DMS153 treated with DMSO at 0.1 percent for 48 hours (cell line): ENCODE data around the gene COL20A1.

Experiments
- DNase-seq: peaks from one replicate; lab custom pipeline; 2025; ENCODE audit not compliant: unreplicated experiment; lab: John Stamatoyannopoulos, UW

COL20A1 gene

DNA sequence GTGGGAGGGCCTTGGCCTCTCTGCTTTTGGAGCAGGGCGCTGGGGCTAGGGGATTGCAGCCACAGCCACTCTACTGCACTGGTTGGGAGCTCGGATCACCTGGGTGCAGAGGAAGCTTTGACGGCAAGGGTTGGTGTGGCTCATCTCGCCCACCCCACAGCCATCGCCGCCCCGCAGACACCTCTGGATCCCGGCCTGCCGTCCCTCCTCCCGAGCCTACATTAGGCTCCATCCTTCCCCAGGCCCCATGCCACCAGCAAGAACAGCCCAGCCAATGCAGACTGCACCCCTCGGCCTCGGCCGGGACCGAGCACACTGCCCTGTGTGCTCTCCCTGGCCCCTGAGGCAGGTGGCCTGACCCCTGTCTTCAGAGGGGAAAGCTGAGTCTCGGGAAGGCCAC, 32.5 kb upstream of the COL20A1 start:
- no peak for DNase-seq

DNA sequence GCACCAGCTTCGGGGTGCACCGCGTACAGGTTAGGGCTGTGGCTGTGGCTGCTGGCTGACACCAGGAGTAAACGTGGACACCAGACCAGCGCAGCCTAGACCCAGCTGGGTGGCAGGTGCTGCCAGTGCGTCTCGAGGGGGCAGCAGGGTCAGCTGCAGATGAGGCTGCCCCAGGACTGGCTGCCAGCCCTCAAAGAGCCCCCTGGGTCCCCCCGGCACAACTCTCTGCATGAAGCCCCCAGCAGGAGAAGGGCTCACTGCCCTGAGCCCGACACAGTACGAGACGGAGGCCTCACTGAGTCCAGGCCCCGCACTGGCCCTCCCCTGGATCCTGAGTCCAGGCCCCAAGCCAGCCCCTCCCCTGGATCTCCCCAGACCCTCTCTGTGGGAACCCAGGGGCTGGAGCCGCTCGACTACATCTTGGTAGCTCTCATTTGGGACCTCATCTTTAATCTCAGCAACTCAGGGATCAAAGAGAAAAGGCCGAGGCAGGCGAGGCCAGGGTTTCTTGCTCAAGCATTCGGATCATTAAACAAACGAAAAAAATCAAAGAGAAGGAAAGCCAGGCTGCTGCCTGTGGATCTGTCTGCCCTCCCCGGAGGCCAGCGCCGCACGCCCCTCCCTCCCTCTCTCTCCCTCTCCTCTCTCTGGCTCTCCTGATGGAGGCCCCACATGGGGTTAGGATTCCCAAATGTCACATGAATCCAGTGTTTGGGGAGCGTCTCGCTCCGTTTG, 31.8 kb upstream of the COL20A1 start:
- no peak for DNase-seq

DNA sequence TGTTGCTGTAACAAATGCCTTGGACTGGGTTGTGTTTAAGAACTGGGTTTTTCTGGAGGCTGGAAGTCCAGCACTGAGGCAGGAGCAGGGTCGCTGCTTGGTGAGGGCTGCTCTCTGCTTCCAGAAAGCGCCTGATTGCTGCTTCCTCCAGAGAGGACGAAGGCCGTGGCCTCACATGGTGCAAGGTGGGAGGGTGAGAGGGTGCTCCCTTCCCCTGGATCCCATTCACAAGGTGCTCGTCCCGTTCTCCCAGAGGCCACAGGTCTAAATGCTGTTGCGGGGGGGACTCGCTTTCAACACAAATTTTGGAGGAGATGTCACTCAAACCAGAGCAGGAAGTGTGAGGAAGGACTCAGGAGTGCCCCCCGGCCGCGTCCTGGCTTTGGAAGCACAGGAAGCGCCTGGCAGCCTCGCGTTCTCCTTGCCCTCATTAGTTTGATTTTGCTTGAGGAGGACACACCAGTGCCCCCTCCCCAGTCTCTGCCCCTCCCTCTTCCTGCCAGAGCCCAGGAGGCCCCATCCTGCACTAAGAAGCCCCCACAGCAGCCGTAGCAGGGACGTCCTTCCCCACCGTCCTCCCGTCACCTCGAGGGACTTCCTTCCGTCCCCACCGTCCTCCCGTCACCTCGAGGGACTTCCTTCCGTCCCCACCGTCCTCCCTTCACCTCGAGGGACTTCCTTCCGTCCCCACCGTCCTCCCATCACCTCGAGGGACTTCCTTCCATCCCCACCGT, 31.0 kb upstream of the COL20A1 start:
- no peak for DNase-seq

DNA sequence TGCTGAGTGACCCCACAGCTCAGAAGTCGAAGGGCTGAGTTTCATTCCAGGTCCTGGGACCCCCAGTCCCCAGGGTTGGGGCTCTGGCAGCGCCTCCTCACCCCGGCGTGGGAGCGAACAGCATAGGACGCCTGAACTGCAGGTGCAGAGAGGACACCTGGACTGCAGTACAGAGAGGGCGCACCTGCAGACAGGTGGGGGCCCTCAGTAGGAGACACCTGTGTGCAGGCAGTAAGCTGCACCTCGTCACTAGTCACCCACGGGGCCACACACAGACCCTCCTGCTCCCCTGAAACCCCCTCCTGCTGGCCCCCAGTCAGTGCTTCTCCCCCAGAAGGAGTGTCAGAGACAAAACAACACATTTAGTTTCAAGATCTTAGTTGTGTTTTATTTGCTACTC, 30.1 kb upstream of the COL20A1 start:
- DNase-seq, result no peak

DNA sequence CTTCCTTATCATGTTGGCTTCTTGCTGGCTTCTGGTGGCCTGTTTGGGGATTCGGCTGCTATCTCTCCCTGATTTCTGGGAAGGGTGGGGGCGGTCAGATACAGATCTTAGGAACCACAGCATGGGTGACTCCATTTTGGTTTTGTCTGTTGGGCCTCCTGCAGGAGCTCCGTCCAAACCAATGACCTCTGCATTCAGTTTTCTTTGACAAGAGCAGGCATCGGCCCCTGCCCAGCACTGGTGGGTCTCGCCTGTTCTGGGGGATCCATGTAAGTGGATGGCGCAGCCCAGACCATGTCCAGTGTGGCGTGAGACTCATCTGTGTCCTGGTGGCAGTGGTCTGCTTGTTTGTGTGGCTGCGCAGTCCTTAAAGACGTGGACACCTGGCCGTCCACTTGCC, 29.0 kb upstream of the COL20A1 start:
- no peak for DNase-seq

DNA sequence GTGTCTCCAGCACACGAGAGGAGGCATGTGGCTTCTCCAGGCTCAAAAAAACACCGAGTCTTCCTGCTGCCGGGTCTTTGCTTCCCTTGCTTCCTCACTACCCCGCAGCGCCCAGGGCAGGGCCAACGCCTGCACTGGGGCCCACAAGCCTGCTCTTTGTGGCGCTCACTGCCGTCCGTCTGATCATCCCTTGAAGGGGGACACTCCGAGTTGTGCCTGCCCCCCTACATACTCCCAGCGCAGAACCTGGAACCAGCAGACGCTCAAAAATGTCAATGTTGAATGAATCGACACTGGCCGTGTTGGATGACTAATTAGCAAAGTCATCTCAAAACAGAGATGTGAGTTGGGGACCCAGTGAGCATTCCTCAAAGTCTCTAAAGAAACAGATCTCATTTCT, 28.5 kb upstream of the COL20A1 start:
- no peak for DNase-seq

DNA sequence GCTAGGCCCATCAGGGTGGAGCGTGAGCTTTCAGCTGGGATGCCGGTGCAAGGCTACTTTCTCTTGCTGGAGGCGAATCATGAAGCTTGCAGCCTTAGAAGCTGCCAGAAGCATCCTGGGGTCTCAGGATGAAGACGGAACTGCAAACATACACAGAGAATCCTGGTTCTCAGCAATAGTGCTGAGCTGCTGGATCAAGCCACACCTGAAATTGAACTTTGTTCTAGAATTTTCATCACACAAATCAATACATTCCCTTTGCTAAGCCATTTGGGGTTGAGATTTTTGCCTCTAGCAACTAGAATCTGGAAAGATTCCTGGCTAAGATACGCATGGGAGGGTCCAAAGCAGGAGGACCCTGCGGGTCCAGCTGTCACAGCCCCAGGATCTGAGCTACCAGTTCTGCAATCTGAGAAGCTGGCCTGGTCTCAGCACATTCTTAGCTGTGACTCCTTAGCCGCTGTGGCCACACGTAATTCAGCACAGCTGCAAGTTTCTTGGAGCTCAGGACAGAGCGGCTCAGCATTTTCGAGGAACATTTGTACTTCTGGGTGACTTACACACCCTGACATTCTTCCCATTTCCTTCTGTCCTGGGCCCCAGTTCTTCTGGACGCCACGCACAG, 27.0 kb upstream of the COL20A1 start:
- DNase-seq, result no peak

DNA sequence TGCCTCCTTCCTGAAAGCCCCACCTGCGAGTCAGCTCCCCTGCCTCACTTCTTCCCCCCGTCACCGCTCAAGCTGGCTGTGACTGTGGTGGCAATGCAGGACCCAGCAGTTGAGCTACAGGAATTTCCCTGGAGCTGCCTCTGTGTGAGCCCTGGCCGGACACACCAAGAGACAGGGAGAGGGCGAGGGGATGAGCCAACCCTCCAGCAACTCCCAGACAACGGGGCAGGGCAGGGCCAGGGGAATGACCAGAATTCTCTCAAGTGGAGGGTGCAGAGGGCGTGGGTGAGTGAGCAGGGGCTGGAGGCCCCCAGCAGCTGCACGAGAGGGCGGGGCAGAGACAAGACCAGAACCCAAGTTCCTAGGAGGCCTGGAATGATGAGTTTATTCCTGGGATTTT, 25.3 kb upstream of the COL20A1 start:
- DNase-seq, result no peak

DNA sequence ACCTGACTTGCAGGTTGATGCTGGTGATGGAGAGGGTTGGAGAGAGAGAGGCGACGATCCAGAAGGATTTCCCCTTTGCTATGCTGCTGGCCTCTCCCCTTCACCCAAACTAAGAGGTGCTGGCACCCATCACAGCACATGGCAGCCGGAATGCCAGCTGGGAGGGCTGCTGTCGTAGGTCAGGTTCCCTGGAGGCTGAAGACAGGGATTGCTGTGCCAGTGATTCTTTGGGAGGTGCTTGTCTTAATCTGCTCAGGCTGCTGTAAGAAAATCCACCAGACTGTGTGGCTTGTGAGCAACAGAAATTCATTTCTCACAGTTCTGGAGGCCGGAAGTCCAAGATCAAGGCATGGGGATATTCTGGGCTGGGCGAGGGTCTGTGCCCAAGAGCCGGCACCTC, 24.7 kb upstream of the COL20A1 start:
- DNase-seq, result no peak

DNA sequence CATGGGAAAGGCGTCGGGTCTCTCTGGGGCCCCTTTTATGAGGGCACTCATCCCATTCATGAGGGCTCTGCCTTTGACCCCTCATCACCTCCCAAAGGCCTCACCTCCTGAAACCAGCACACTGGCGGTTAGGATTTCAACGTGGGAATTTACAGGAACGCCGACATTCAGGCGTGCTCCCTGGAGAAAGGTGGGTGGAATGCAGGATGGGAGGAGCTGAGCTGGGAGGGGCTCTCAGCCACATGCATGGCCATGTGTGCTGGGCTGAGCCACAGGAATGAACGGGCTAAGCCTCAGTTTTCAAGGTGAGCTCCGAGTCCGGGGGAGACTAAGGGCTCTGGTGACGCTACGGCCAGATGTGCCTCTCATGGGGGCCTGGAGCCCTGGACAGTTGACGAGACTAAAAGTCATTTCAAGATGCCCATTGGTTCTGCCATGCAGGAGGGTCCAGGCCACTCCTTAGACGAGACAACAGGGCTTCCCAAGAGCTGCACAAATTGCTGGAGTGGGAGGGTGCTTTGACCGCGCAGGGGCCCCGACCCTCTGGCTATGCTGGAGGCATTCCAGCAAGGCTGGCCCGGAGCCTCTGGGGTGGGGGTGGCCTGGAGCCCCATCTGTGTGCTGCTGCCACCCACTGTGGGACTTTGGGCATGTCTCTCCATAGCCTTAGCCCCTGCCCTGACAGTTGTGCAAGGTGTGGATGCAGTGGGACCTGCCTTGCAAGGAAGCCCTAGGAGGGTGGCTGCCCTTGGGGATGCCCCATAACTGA, 24.1 kb upstream of the COL20A1 start:
- DNase-seq, result no peak

DNA sequence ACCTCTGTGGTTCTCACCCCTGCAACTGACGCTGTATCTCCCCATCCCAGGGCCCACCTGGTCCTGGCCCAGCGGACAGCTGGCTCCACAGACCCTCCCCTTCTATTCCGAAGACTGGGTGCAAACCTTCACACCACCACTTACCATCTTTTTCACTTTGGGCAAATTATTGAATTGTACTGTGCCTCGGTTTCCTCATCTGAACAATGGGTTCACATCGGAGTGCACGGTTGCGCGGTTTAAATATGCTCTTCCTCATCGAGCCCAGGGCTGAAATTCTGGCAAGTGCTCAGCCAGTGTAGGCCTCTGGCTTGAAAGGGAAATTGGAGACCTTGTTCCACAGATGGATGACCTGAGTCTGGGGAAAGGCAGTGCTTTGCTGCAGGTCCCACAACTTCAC, 23.3 kb upstream of the COL20A1 start:
- no peak for DNase-seq

DNA sequence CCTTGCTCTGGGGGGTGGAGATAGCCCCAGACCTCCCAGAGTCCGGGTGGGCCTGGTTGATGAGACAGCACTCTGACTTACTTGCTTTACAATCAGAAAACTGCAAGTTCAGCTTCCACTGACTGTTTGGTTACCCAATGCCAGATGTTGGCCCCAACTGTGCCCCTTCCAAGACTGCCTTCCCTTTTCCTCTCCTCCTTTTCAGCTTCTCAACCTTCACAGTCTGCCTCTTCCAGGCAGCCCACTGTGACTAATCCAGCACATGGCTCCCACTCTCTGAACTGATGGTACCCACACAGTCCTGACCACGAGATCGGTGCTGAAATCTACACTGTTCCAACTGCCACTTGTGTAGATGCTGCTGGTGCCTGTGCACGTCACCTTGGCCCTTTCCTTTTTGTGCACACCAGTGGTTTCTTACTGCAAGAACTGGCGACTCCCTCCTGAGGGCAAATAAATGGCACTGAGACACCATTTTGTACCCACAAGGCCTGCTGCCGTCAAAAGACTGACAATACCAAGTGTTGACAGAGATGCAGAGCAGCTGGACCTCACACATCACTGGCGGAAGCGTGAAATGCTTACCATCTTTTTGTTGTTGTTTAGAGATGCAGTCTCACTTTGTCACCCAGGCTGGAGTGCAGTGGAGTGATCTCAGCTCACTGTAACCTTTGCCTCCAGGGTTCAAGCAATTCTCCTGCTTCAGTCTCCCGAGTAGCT, 22.2 kb upstream of the COL20A1 start:
- DNase-seq, result no peak

DNA sequence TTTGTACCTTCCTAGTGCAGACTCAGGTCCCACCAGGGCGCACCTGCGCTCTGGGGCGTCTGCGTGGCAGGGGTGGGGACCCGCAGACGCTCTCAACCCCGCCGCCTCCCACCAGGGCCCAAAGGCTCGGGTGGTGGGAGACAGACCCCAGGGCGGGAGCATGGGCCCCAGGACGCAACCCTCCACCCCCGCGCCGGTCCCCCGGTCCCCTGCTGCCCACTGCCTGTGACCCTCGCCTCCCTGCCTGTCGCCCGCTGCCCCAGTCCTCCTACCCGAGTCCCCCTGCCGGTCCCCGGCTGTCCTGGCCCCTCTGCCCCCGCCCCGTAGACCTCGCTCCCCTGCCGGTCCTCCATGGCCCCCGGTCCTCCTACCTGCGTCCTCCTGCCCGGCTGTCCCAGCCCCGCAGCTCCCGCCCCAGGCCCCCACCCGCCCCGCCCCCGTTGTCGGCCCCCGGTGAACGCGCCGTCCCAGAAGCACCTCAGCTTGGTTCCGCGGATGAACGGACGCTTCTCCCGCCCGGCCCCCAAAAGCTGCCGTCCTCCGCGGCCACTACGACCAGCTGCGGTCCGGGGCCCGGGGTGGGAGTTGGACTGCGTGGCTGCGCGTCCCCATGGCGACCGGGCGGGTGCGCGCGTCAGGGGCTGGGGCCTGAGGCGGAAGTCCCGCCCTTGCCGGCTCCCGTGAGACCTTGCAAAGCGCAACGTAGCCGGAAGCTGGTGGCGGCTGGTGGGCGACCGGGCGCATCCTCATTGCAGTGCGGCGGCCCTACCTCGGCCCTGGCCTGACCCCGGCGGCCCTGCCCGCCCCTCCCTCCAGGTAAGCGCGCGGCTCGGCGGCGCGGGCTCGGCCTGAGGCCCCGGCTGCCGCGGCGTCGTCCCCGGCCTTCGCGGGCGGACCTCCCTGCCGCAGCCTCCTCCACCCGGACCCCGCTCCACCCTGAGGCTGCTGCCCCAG, 20.6 kb upstream of the COL20A1 start, which contains the start of gene ARFGAP1:
Gene ARFGAP1 (plus strand): TSS at position 709 of the 954 bp plus-strand sequence. CDS start 2,768 bp downstream, outside the sequence.
- DNase-seq, result peak; percentile 48

DNA sequence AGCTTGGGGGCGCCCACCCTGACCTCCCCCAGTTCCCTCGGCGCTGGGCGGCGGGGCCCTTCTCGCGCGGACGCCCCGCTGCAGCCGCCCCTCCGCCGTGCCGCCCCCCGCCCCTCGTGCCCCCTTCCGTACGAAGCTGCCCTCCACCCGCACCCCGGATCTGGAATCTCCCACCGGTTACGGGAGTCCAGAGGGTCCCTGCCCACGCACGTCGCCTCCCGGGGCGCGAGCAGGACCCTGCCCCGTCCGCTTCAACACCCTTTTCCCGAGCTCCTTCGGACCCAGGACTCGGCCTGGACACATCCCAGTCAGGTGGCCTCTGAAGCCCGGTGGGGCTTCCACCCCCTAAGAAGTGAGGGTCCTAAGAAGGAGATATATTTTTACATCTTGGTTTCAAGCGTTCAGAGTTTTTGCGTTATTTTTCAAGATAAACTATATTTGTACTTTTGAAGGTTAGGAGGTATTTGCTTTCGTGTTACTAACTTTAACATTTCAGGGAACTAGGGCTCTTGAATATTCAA, 19.9 kb upstream of the COL20A1 start:
- DNase-seq, result no peak

DNA sequence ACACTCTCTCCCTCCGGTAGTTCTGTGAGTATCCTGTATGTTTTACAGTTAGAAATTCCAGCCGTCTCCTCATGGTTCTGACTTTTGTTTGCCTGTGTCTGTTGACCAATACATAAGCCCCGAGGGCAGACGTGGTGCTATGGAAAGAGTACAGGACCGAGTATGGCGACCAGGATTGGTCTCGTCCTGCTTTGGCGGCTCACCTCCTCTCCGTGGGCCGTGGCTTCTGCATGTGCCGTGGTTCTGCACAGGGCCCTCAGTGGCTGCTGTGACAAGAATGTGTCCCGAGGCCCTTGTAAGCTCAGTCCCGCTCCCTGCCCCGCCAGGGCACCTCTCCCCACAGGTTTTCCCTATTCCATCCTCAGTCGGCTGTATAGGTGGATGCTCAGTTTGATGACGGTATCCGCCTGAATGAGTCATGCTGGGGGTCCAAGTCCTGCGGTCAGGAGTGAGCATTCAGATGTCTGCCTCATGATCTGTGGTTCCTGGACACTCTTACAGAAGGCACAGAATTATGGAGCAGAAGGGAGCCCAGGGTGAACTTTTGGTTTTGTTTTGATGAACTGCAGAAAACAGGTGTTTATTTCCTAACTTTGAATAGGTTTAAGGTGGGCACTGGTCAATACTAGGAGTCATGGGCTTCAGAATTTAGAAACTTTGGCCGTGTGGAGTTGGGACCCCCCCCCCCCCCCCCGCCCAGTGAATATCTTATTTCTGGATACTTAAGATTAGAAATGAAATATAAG, 19.2 kb upstream of the COL20A1 start:
- DNase-seq, result no peak

DNA sequence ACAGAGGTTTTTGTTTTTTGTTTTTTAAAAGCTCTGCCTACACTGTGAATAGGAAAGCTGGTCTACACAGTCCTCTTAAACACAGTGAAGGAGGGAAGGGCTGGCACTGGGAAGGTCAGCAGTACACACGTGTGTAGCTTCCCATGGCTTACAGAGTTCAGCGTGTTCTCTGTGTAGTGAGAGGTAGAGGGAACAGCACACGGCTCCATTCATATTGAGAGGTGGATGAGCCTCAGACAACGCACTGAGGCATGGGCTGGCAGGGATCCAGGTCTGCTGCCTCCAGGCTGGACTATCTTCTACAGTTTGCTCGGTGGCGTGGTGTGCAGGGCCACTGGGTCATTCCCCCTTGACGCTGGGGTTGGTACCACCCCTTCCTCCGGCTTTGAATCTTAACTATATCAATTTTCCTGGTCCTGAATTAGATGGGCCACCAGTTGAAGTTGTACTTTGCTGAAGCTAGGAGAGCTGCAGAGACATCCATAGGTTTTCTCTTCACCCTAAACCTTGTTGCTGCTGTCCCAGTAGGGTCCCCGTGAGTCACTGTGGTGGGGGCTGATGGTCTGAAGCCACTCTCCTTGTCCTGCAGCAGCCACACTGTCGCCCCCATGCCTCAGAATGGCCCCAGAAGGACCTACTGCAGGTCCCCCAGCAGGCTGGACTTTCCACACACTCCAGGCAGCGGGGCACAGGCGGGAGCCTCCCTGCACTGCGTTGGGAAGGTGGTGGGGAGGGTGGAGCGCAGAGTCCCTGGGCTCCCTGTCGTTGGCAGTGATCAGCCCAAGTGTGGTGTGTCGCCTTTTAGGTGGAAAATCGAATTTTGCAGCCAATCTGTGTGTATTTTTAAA, 18.4 kb upstream of the COL20A1 start:
- no peak for DNase-seq

DNA sequence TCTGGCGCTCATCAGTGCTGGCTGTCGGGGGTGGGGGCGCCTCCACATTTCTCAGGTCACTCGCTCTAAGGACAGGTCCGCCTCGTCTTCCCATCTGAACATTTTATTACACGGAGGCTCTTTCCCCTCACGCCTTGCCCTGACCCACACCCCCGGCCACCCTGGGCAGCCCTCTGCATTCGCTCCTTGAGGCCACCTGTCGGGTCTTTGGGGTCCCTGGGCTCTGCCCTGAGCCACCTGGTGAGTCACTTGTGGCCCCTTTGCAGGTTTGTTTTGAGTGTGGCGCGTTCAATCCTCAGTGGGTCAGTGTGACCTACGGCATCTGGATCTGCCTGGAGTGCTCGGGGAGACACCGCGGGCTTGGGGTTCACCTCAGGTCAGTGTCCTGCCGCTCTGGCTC, 17.2 kb upstream of the COL20A1 start:
- no peak for DNase-seq

DNA sequence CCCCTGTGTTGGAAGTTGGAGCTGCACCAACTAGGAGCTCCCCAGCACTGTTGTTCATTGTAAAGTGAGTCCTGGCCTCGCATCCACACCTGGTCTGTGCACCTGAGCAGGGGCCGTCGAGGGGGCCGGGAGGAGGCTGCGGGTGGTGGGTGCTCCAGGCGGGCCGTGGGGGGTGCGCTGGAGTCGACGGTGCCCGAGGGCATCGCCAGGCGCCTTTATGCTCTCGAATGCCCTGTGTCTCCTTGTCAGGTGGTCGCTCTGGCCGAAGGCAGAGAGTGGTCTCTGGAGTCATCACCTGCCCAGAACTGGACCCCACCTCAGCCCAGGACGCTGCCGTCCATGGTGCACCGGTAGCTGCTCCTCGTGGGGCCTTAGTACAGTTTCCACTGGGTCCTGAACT, 16.0 kb upstream of the COL20A1 start:
- no peak for DNase-seq
